ENCODE measurements around the gene FNDC3A. TPM values are rescaled to one million over a fixed set of nuclear protein-coding genes. Genes with fewer than 3 reads are reported as not detected.
"Not testable (repeated sequence)": the region's sequence is repeated elsewhere in the genome, so short reads cannot be mapped to it uniquely, and the experiment has no call there.

The FNDC3A gene
- total RNA-seq, 1 donor from 2014 or later, result 61.4 TPM

DNA sequence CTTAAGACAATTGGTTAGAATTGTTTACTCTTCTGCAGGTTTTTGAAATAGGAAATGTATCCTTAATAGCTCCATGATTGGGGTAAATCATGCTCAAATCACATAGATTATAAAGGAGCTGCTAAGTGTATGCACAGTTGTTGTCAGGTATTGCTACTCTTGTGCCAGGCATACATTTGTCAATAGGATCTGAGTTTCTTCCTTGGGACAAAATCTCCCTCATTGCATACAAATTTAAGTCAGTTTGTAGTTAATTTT is 135.1 kb downstream of the FNDC3A start:
- DNase-seq (no peak), ATAC-seq (no peak)
- no peaks in the 10 kb centered on the region for H3K9me3 ChIP-seq
- peaks cover 12% of the 10 kb centered on the region for H3K36me3 ChIP-seq
- intact Hi-C loops (cut with DNase I), result no loop called here
- H3K4me3 ChIP-seq, result peak overlapping the region; percentile 63
- no peak for TF ChIP-seq CTCF (IDR thresholded peaks at IDR 0.05)
- H3K27ac ChIP-seq, result no peak overlapping the region
- H3K27me3 ChIP-seq (ENCODE audit: low read depth), result no peaks in the 10 kb centered on the region
- peaks cover 39% of the 10 kb centered on the region for H3K4me1 ChIP-seq

DNA sequence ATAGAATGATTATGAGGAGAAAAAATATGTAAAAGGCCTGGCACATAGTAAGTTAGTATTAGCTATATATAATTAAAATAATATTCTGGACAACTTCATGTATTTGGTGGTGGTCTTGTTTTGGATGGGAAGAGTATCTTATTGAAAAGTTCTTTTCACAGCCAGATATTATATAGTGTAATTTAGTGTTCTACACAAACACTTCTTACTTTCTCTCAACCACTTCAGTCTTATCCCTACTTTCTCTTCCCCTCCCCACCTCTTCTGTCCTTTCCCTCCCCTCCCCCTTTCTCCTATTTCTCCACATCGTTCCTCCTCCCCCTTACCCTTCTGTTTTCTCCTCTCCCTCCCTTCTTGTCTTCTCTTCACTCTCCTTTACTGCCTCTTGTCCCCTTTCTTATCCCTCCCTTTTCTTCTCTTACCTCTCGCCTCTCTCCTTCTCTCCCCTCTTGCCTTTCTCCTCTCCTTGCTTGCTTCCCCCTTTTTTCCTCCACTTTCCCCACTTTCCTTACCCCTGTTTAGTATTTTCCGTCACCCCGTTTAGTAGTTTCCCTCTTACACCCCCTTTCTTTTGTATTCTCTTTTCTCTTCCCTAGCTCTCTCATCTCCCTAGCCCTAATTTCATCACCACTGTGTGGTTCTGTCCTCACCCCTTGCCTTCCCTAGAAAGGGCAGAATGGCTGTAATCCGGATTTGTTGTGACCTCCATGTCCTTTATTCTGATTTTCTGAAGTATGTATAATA is 137.2 kb downstream of the FNDC3A start:
- no peak overlapping the region for H3K27ac ChIP-seq
- peaks cover 39% of the 10 kb centered on the region for H3K4me1 ChIP-seq
- no peaks in the 10 kb centered on the region for H3K9me3 ChIP-seq
- DNase-seq (no peak), ATAC-seq (no peak)
- TF ChIP-seq CTCF (IDR thresholded peaks at IDR 0.05), result no peak
- intact Hi-C loops (cut with DNase I), result no loop called here
- no peak overlapping the region for H3K4me3 ChIP-seq
- no peaks in the 10 kb centered on the region for H3K27me3 ChIP-seq (ENCODE audit: low read depth)
- H3K36me3 ChIP-seq, result peaks cover 33% of the 10 kb centered on the region

DNA sequence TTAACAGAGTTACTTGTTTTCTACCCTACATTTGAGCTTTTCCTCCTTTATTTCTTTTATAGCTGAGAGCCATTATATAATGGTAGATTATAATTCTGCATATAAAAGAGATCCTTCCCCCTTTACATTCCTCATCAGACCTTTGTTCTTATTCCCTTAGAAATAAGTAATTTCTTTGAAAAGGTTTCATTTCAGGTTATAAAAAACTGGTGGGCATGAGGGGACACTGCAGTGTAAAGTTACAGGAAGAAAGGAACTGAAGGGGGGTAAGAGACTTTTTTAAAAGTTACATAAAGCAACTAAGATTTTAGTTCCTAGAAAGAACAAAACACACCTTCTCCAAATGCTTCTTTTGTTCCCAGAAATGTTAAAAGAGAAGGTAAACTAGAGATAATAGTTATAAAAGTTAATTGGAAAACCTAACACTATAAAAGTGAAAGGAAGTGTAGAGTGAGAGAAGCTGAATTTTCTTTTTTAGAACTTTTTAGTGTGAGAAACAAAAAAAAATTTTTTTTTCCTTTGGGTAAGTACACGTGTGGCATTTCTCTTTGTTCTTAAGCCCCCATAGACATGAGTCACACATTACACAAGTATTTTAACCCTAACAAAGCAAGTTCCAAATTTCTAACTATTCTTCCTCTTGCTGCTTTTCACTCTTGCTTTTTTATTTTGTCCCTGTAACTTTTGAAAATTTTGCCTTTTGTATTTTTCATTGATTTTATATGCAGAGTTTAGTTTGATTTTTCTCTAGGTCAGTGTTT is 138.0 kb downstream of the FNDC3A start:
- DNase-seq (no peak), ATAC-seq (no peak)
- no peaks in the 10 kb centered on the region for H3K27me3 ChIP-seq (ENCODE audit: low read depth)
- peaks cover 40% of the 10 kb centered on the region for H3K36me3 ChIP-seq
- TF ChIP-seq CTCF (IDR thresholded peaks at IDR 0.05), result no peak
- no peaks in the 10 kb centered on the region for H3K9me3 ChIP-seq
- intact Hi-C loops (cut with DNase I), result no loop called here
- peaks cover 39% of the 10 kb centered on the region for H3K4me1 ChIP-seq
- no peak overlapping the region for H3K27ac ChIP-seq
- H3K4me3 ChIP-seq, result no peak overlapping the region

- H3K4me1 ChIP-seq, result peaks cover 21% of the 10 kb centered on the region
- H3K27me3 ChIP-seq (ENCODE audit: low read depth), result no peaks in the 10 kb centered on the region
- intact Hi-C loops (cut with DNase I), result no loop called here
- no peak overlapping the region for H3K27ac ChIP-seq
- TF ChIP-seq CTCF (IDR thresholded peaks at IDR 0.05), result no peak
- no peak overlapping the region for H3K4me3 ChIP-seq
- ATAC-seq (no peak), DNase-seq (no peak)
- peaks cover 52% of the 10 kb centered on the region for H3K36me3 ChIP-seq
- no peaks in the 10 kb centered on the region for H3K9me3 ChIP-seq
Measured at GRCh38 chr13:49116873-49117272, 141.2 kb downstream of the FNDC3A start.

DNA sequence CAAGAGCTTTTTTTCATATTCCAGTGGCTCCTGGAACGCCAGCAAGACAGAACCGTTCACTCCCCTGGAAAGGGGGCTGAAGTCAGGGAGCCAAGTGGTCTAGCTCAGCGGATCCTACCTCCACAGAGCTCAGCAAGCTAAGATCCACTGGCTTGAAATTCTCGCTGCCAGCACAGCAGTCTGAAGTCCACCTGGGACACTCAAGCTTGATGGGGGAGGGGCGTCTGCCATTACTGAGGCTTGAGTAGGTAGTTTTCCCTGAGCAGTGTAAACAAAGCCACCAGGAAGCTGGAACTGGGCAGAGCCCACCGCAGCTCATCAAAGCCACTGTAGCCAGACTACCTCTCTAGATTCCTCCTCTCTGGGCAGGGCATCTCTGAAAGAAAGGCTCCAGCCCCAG is 142.7 kb downstream of the FNDC3A start:
- intact Hi-C loops (cut with DNase I); H3K4me3 ChIP-seq; H3K9me3 ChIP-seq; ATAC-seq; H3K4me1 ChIP-seq; H3K27ac ChIP-seq; H3K27me3 ChIP-seq (ENCODE audit: low read depth); DNase-seq: not testable (repeated sequence)
- H3K36me3 ChIP-seq, result peaks cover 52% of the 10 kb centered on the region

DNA sequence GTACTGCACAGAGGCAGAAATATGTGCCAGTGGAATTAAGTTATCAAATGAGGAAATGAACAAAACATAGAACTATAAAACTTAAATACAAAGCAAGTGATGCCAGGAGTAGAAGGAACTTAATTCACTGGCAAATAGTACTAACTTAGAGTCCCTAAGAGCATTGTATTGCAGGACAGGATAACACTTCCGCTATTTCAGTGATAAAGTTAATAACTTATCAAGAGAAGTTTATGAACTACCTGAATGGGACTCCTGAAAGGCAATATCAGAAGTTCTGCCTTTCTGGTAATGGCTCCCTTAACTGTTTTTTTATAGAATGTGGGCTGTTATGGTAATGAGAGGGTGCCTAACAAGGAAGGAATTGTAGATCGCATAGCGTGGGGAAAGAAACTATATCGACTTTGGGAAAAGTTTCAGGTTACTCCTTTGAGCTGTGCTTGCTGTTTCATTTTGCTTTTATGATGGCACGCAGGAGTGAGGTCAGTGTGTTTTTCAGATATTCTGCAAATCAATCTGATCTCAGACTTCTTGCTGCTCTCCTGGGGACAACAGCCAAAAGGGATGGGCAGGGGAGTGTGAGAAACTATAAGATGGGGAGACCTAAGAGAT is 149.1 kb downstream of the FNDC3A start:
- H3K4me1 ChIP-seq, result no peaks in the 10 kb centered on the region
- no peak overlapping the region for H3K27ac ChIP-seq
- DNase-seq (no peak), ATAC-seq (no peak)
- no peak for TF ChIP-seq CTCF (IDR thresholded peaks at IDR 0.05)
- no peaks in the 10 kb centered on the region for H3K27me3 ChIP-seq (ENCODE audit: low read depth)
- H3K4me3 ChIP-seq, result no peak overlapping the region
- H3K9me3 ChIP-seq, result no peaks in the 10 kb centered on the region
- peaks cover under 1% of the 10 kb centered on the region for H3K36me3 ChIP-seq
- intact Hi-C loops (cut with DNase I), result no loop called here
